Measurements from ENCODE around the gene ZFYVE19.

Gene ZFYVE19

DNA sequence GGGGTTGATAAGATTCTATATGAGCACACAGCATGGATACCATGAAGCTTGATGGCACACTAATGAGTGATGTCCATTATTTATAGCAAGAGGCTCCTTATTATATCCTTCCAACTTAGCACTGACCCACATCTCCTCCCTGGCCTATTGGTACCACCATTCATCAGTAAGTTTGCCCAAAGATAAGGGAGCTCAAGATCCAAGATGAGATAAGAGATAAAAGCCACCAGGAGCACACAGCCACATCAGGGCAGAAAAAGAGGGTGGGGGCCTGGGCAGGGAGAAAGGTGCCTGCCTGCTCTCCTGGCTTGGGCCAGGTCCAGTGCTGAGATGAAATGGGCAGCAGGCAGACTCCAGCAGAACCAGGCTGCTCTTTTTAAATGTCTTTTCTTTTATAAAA, 26.0 kb downstream of the ZFYVE19 start:
- TF ChIP-seq CEBPB (IDR thresholded peaks at IDR 0.05) (no peak), REST (IDR thresholded peaks at IDR 0.05; ENCODE audit: low read depth) (no peak), FOXM1 (IDR thresholded peaks at IDR 0.05; ENCODE audit: borderline replicate concordance, low read depth) (no peak), ZBTB7A (IDR thresholded peaks at IDR 0.05; ENCODE audit: low read depth) (no peak)

DNA sequence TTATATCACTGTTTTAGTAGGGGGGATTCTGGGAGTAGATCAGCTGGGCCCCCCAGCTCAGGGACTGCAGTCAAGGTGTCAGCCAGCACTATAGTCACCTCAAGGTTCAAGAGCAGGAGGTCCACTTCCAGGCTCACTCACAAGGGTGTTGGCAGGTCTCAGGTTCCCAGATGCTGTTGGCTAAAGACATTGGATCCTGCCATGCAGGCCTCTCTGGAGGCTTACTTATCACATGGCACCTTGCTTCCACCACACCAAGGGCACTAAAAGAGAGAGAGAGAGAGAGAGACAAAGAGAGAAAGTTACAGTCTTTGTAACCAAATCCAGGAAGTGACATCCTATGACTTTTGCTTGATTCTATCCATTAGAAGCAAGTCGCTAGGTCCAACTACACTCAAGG, 29.1 kb downstream of the ZFYVE19 start:
- TF ChIP-seq FOXM1 (IDR thresholded peaks at IDR 0.05; ENCODE audit: borderline replicate concordance, low read depth), result no peak
- no peak for TF ChIP-seq YY1 (IDR thresholded peaks at IDR 0.05; ENCODE audit: low read depth)
- no peak for TF ChIP-seq NFIC (IDR thresholded peaks at IDR 0.05)
- TF ChIP-seq, protein P1, sequence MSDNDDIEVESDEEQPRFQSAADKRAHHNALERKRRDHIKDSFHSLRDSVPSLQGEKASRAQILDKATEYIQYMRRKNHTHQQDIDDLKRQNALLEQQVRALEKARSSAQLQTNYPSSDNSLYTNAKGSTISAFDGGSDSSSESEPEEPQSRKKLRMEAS (IDR thresholded peaks at IDR 0.05), result no peak
- TF ChIP-seq TAF1 (IDR thresholded peaks at IDR 0.05; ENCODE audit: low read depth), result no peak

DNA sequence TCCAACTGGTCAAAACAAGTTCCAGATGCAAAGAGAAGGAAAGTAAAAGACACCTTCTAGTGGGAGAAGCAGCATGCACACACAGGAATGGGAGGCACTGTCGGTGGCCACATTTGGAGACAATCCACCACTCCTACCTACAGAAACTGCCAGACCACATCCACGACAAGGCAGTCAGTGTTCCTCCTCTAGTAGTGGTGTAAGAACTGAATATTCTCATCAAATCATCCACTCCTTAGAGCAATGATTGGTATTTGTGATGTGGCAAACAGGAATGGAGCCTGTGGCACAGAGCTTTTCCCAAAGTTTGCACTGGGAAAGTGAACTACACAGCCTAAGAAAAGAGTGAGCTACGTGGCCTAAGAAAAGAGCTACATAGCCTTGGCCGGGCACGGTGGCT, 31.9 kb downstream of the ZFYVE19 start:
- no peak for TF ChIP-seq TEAD4 (IDR thresholded peaks at IDR 0.05)

DNA sequence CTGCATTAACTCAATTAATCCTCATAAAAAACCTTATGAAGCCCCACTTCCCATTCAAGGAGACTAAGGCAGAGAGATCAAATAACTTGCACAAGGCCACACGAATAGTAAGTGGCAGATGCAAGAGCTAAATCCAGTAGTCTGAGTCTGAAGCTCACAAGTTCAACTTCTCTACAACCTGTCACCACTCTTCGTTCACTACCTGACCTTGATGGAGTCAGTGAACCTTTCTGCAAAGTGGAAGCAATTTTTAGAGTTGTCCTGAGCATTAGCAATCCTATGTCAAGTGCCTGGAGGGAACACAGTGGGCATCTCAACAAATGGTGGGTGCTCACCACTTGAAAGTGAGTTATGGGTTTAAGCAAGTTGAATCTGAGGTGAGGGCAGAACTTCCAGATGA, 34.9 kb downstream of the ZFYVE19 start:
- TF ChIP-seq REST (IDR thresholded peaks at IDR 0.05; ENCODE audit: low read depth), result no peak

- TF ChIP-seq TAF1 (IDR thresholded peaks at IDR 0.05; ENCODE audit: low read depth), result no peak
- no peak for TF ChIP-seq ZBTB7A (IDR thresholded peaks at IDR 0.05; ENCODE audit: low read depth)
- TF ChIP-seq EGR1 (IDR thresholded peaks at IDR 0.05), result no peak
- TF ChIP-seq, protein P1 (IDR thresholded peaks at IDR 0.05), result no peak
- TF ChIP-seq NFIC (IDR thresholded peaks at IDR 0.05), result no peak
- TF ChIP-seq REST (IDR thresholded peaks at IDR 0.05; ENCODE audit: low read depth), result no peak
- TF ChIP-seq TCF12 (IDR thresholded peaks at IDR 0.05; ENCODE audit: low read depth), result no peak
- no peak for TF ChIP-seq FOXM1 (IDR thresholded peaks at IDR 0.05; ENCODE audit: borderline replicate concordance, low read depth)
Measured at GRCh38 chr15:40843261-40843884, 36.5 kb downstream of the ZFYVE19 start.

GRCh38 chr15:40843885-40844695, 37.2 kb downstream of the ZFYVE19 start, which contains the start of gene SPINT1:
SPINT1 (plus strand) TSS chr15:40844048; CDS start chr15:40844555, 507 bp downstream.
- no peak for TF ChIP-seq TEAD4 (IDR thresholded peaks at IDR 0.05)
- TF ChIP-seq CREB1 (IDR thresholded peaks at IDR 0.05; ENCODE audit: low read depth), result no peak
- no peak for TF ChIP-seq NFIC (IDR thresholded peaks at IDR 0.05)
- no peak; the same call in 1 of the 2 replicates for TF ChIP-seq REST (IDR thresholded peaks at IDR 0.05; ENCODE audit: low read depth)
- TF ChIP-seq RAD21 (IDR thresholded peaks at IDR 0.05; ENCODE audit: low read depth), result peak; percentile 4; the same call in 1 of the 2 replicates
- no peak for TF ChIP-seq YY1 (IDR thresholded peaks at IDR 0.05; ENCODE audit: low read depth)
- TF ChIP-seq FOXM1 (IDR thresholded peaks at IDR 0.05; ENCODE audit: borderline replicate concordance, low read depth), result no peak
- TF ChIP-seq, protein P1 (IDR thresholded peaks at IDR 0.05), result peak; percentile 53; the same call in 1 of the 2 replicates
- TF ChIP-seq ZBTB7A (IDR thresholded peaks at IDR 0.05; ENCODE audit: low read depth), result peak; percentile 50; the same call in 1 of the 2 replicates
- no peak for TF ChIP-seq CEBPB (IDR thresholded peaks at IDR 0.05)
- TF ChIP-seq EGR1 (IDR thresholded peaks at IDR 0.05), result peak; percentile 67
- TF ChIP-seq EP300 (IDR thresholded peaks at IDR 0.05; ENCODE audit: borderline replicate concordance), result peak; percentile 21; the same call in 1 of the 2 replicates
- peak; percentile 56; the same call in 1 of the 2 replicates for TF ChIP-seq TCF12 (IDR thresholded peaks at IDR 0.05; ENCODE audit: low read depth)
- TF ChIP-seq TAF1 (IDR thresholded peaks at IDR 0.05; ENCODE audit: low read depth), result peak; percentile 71
- TF ChIP-seq, protein P2, sequence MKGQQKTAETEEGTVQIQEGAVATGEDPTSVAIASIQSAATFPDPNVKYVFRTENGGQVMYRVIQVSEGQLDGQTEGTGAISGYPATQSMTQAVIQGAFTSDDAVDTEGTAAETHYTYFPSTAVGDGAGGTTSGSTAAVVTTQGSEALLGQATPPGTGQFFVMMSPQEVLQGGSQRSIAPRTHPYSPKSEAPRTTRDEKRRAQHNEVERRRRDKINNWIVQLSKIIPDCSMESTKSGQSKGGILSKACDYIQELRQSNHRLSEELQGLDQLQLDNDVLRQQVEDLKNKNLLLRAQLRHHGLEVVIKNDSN (IDR thresholded peaks at IDR 0.05), result no peak

All from Ishikawa (cell line).